Measurements from ENCODE around the gene KLHL15. TPM values are rescaled to one million over a fixed set of nuclear protein-coding genes. Genes with fewer than 3 reads are reported as not detected.

KLHL15 gene
- polyA plus RNA-seq, 3 donors: 3.2 to 24.4 (median 3.9) TPM

DNA sequence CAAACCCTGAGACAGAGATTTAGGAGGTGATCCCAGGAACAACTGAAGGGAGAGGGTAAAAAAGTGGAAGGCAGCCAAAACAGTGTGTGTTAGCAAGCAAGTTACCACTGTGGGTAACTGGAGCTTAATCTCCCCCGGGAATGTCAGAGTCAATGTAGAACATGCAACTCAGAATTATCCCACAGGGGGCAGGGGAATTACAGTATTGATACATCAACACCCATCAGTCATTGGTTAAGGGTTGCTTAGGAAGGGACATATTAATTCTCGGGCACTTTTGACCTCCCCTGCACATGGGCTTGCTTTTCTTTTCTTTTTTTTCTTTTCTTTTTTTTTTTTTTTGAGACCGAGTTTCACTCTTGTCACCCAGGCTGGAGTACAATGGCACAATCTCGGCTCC lies 89.9 kb downstream of the KLHL15 start:
- peaks cover 0 to 36% (median 0%) of the 10 kb centered on the region in 3 donors for H3K27me3 Mint-ChIP-seq (ENCODE audit: low read depth in 3 of 3)
- intact Hi-C loops (cut with micrococcal nuclease): no loop called here
- H3K9me3 Mint-ChIP-seq: peaks cover 0 to 3% (median 0%) of the 10 kb centered on the region in 7 donors
- no CpG with 5 or more reads among the region's 4 CpGs for WGBS (ENCODE audit: insufficient coverage)
- Histone ChIP-seq H3K27me3 (ENCODE audit: control insufficient read depth in 2 of 2, insufficient read depth in 2 of 2, low read length in 2 of 2) (peaks cover 0 to 8% of the 10 kb centered on the region in 2 donors), H3K4me3 (replicated peaks in 1 of 3; ENCODE audit: low read depth in 2 of 3, low read length in 3 of 3) (no peak overlapping the region), H3K9ac (ENCODE audit: insufficient read depth, low read length, poor library complexity, severe bottlenecking) (no peak overlapping the region), H2AFZ (ENCODE audit: insufficient read depth, low read depth, low read length, poor library complexity, severe bottlenecking) (no peak overlapping the region), H3K4me1 (ENCODE audit: control insufficient read depth in 1 of 2, insufficient read depth in 2 of 2, low read length in 2 of 2) (no peaks in the 10 kb centered on the region), H3K4me2 (replicated peaks; ENCODE audit: extremely low read depth, low read length, poor library complexity, severe bottlenecking) (no peak overlapping the region), H3K27ac (ENCODE audit: low read depth in 1 of 2, low read length in 2 of 2) (no peak overlapping the region), H4K20me1 (ENCODE audit: insufficient read depth, low read length) (no peaks in the 10 kb centered on the region), H3K79me2 (ENCODE audit: insufficient read depth, low read length) (no peaks in the 10 kb centered on the region), H3K36me3 (replicated peaks in 1 of 2; ENCODE audit: control insufficient read depth in 1 of 2, insufficient read depth in 2 of 2, low read length in 2 of 2) (no peaks in the 10 kb centered on the region), H3K9me3 (replicated peaks in 1 of 2; ENCODE audit: control insufficient read depth in 1 of 2, insufficient read depth in 1 of 2, low read length in 2 of 2) (no peaks in the 10 kb centered on the region)
- H3K36me3 Mint-ChIP-seq: no peaks in the 10 kb centered on the region
- TF ChIP-seq, protein P1, sequence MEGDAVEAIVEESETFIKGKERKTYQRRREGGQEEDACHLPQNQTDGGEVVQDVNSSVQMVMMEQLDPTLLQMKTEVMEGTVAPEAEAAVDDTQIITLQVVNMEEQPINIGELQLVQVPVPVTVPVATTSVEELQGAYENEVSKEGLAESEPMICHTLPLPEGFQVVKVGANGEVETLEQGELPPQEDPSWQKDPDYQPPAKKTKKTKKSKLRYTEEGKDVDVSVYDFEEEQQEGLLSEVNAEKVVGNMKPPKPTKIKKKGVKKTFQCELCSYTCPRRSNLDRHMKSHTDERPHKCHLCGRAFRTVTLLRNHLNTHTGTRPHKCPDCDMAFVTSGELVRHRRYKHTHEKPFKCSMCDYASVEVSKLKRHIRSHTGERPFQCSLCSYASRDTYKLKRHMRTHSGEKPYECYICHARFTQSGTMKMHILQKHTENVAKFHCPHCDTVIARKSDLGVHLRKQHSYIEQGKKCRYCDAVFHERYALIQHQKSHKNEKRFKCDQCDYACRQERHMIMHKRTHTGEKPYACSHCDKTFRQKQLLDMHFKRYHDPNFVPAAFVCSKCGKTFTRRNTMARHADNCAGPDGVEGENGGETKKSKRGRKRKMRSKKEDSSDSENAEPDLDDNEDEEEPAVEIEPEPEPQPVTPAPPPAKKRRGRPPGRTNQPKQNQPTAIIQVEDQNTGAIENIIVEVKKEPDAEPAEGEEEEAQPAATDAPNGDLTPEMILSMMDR (IDR thresholded peaks at IDR 0.05): no peak
- H3K27ac Mint-ChIP-seq: no peak overlapping the region
- peaks cover 2% of the 10 kb centered on the region for H3K4me1 Mint-ChIP-seq
- H3K4me3 Mint-ChIP-seq: no peak overlapping the region
- no peak for DNase-seq

- Histone ChIP-seq H2AFZ (ENCODE audit: insufficient read depth, low read depth, low read length, poor library complexity, severe bottlenecking) (no peak overlapping the region), H3K27ac (ENCODE audit: low read depth in 1 of 2, low read length in 2 of 2) (no peak overlapping the region), H3K4me3 (replicated peaks in 1 of 3; ENCODE audit: low read depth in 2 of 3, low read length in 3 of 3) (no peak overlapping the region), H3K9ac (ENCODE audit: insufficient read depth, low read length, poor library complexity, severe bottlenecking) (no peak overlapping the region), H3K36me3 (replicated peaks in 1 of 2; ENCODE audit: control insufficient read depth in 1 of 2, insufficient read depth in 2 of 2, low read length in 2 of 2) (no peaks in the 10 kb centered on the region), H3K9me3 (replicated peaks in 1 of 2; ENCODE audit: control insufficient read depth in 1 of 2, insufficient read depth in 1 of 2, low read length in 2 of 2) (no peaks in the 10 kb centered on the region), H3K4me1 (ENCODE audit: control insufficient read depth in 1 of 2, insufficient read depth in 2 of 2, low read length in 2 of 2) (peaks cover 5% of the 10 kb centered on the region in 2 donors), H3K4me2 (replicated peaks; ENCODE audit: extremely low read depth, low read length, poor library complexity, severe bottlenecking) (no peak overlapping the region), H3K27me3 (ENCODE audit: control insufficient read depth in 2 of 2, insufficient read depth in 2 of 2, low read length in 2 of 2) (peaks cover 0 to 10% of the 10 kb centered on the region in 2 donors), H4K20me1 (ENCODE audit: insufficient read depth, low read length) (no peaks in the 10 kb centered on the region), H3K79me2 (ENCODE audit: insufficient read depth, low read length) (no peaks in the 10 kb centered on the region)
- peaks cover 9% of the 10 kb centered on the region for H3K4me1 Mint-ChIP-seq
- no CpG with 5 or more reads among the region's 1 CpG for WGBS (ENCODE audit: insufficient coverage)
- H3K4me3 Mint-ChIP-seq: no peak overlapping the region
- intact Hi-C loops (cut with micrococcal nuclease): no loop called here
- TF ChIP-seq, protein P1 (IDR thresholded peaks at IDR 0.05): no peak
- peaks cover 0 to 35% (median 0%) of the 10 kb centered on the region in 3 donors for H3K27me3 Mint-ChIP-seq (ENCODE audit: low read depth in 3 of 3)
- H3K36me3 Mint-ChIP-seq: no peaks in the 10 kb centered on the region
- H3K27ac Mint-ChIP-seq: no peak overlapping the region
- peaks cover 0 to 3% (median 0%) of the 10 kb centered on the region in 7 donors for H3K9me3 Mint-ChIP-seq
- no peak for DNase-seq
Observed at GRCh38 chrX:23936180-23936579, 90.8 kb downstream of the KLHL15 start.
